ENCODE results near the gene FBXW11.

- TF ChIP-seq EZH2 (IDR thresholded peaks at IDR 0.05; ENCODE audit: insufficient read depth, low read length) (no peak), CTCF (IDR thresholded peaks at IDR 0.05; ENCODE audit: insufficient read depth, low read depth, low read length) (no peak)
Observed at GRCh38 chr5:172008111-172008455, 1.6 kb upstream of the FBXW11 start.

Measured in astrocyte (in vitro differentiated cells and primary cell).